Hypothalamus (tissue), 51 donors: ENCODE data around the gene P2RY2.

ENCODE experiments used
- DNase-seq, 51 donors: peaks; one replicate each; lab custom pipeline; 2025; lab: John Stamatoyannopoulos, UW

The P2RY2 gene

GRCh38 chr11:73275381-73275750 lies 57.3 kb downstream of the P2RY2 start:
- DNase-seq: no peak

- DNase-seq: no peak
Observed at GRCh38 chr11:73277467-73277866, 59.4 kb downstream of the P2RY2 start.

DNA sequence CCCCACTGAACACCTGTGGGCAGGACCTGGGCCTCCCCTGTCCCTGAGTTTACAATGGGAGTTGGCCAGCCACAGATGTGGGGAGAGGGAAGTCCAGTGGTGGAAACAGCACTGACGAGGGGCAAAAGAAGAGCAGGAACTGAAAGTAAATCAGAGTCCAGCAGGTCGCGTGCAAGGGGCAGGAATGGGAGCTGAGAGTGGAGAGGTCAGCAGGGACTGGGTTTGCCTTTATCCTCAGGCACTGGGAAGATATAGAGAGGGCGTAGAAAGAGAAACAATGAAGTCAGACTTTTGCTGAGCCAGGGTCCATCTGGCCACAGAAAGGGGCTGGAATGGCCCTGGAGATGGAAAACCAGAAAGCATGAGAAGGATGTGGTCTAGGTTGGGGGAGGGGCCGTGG lies 62.5 kb downstream of the P2RY2 start:
- no peak for DNase-seq

- no peak for DNase-seq
Observed at GRCh38 chr11:73281201-73281741, 63.2 kb downstream of the P2RY2 start.

DNA sequence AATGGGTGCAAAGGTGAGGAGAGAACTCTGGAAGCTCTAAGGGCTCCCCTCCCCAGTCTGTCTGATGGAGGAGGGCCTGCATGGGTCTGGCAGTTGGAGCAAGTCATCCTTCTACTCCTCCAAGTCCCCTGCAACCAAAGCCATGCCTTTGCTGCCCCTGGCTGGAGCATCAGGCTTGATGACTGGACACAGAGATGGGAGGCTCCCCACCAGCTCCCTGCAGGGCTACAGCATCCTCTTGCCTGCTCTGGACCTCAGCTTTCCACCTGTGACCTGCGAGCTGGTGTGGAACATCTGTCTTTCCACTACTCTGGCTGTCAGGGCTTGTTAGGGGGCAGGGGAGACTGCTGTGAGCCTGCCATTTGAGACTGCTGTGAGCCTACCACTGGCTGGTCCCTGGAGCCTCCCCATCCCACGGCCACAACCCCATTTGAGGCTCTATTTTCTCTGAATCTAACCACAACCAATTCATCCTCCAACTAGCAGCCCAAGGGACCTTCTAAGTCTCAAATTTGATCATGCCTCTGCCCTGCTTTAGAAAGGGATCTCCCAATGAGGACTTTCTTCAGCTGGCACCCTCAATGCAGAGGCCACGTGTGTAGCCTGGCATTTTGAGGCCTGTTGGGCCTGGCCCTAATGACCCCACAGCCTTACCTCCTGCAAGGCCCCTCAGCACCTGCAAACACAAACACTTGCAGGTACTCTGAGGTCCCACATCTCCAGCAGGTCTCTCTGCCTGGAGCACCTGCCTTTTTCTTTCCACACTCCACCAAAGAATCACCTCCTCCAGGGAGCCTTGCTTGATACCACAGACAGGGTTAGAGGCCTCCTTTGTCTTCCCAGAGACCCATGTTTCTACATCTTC lies 63.9 kb downstream of the P2RY2 start:
- no peak for DNase-seq

DNA sequence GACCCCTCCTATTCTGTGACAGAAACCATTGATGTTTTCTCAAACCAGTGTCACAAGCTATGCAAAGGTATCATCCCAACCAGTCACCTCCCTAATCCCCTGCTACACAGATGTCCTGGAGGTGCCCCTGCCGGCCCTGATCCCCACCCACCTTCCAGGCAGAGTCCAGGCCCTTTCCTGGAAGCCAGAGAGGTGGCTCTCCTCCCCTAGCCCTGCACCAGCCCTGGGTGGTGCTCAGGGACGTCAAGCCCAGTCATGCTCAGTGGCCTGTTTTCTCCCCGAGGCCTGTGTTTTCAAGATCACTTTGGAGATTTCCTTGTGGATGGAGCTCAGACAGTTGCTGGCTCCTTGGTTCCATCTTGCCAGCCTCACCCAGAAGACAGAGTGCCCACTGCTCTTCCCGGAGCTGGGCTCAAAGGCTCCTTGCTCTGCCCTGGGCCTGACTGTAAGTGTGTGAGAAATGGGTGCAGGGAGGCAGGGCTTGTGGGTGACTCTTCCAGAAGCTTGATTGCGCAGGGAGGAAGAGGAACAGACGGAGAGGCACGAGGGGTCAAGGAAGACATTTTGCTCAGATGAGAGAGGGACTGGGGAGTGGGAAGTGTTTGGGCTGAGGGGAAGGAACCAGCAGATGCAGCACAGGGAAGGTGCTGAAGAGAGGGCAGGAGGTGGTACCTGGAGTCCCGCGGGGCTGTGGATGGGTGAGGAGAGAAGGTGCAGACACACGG lies 65.4 kb downstream of the P2RY2 start:
- DNase-seq: no peak

GRCh38 chr11:73284106-73284505 lies 66.0 kb downstream of the P2RY2 start:
- DNase-seq: no peak

DNA sequence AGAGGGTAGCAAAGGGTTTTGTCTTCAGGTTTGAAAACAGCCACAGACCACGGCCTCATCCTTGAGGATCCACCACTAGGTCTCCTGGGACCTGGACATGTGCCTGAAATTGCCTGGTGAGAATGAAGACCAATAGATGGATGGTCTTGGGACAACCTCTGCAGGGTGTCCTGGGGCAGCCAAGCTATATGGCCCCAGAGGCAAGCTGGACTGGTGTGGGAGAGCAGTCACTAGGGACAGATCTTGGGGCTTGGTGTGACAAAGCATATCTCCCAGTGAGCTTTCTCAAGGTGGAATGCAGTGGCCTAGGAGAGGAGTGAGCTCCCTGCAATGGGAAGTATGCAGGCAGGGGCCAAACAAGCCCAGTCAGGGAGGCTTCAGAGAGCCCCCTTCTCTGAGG lies 67.6 kb downstream of the P2RY2 start:
- no peak for DNase-seq
